T47D (cell line): ENCODE data around the gene IDI2.

Experiments used
- DNase-seq, 2 experiments: peaks; one replicate each; pipeline versions ENCODE4 v3.0.0 to v3.0.0-alpha.2; 2011 to 2012; ENCODE audit warnings: low read depth in 1 of 2, low spot score in 1 of 2
- JUND ChIP-seq: IDR thresholded peaks from 2 replicates; pipeline ENCODE4 v1.6.1; 2012; ENCODE audit warnings: low read depth
- in situ Hi-C: cut with HindIII; loops from 2 replicates; pipeline ENCODE4 v1.10.0; 2016; ENCODE audit warnings: low sequenced_read_pairs, low pct_unique_long_range_greater_than_20kb

Gene IDI2

GRCh38 chr10:1057106-1057657 lies 31.5 kb upstream of the IDI2 start:
- in situ Hi-C loops: no loop called here

GRCh38 chr10:1056326-1057105 lies 30.9 kb upstream of the IDI2 start, which contains the start of gene WDR37:
WDR37 (plus strand) TSS chr10:1056385; CDS start chr10:1072156, 15,771 bp downstream.
- in situ Hi-C loops: no loop called here
- no peak for TF ChIP-seq JUND
- DNase-seq: peak; percentile 85 to 95

More at GRCh38 chr10:1057106-1057657, 31.5 kb upstream of the IDI2 start:
- TF ChIP-seq JUND: no peak
- DNase-seq: no peak

GRCh38 chr10:1054684-1055083 lies 29.0 kb upstream of the IDI2 start:
- in situ Hi-C loops: no loop called here
- DNase-seq: no peak
- TF ChIP-seq JUND: no peak

- in situ Hi-C loops: no loop called here
- peak in 1 of 2 experiments; percentile 78 for DNase-seq
These were observed 24.9 kb upstream of the IDI2 start for GRCh38 chr10:1050554-1050953.

GRCh38 chr10:1050145-1050544 lies 24.5 kb upstream of the IDI2 start:
- TF ChIP-seq JUND: no peak
- no peak for DNase-seq
- in situ Hi-C loops: no loop called here

More at GRCh38 chr10:1050554-1050953, 24.9 kb upstream of the IDI2 start:
- TF ChIP-seq JUND: no peak

- DNase-seq: no peak
These were observed 23.8 kb upstream of the IDI2 start for GRCh38 chr10:1049425-1049958.

GRCh38 chr10:1048732-1049424 lies 23.2 kb upstream of the IDI2 start, which contains the start of gene IDI1:
IDI1 (minus strand) TSS chr10:1049119; CDS start chr10:1049003, 116 bp downstream.
- DNase-seq: peak; percentile 97 to 100
- no peak for TF ChIP-seq JUND
- in situ Hi-C loops: no loop called here

More at GRCh38 chr10:1049425-1049958, 23.8 kb upstream of the IDI2 start:
- in situ Hi-C loops: no loop called here
- TF ChIP-seq JUND: no peak

GRCh38 chr10:1048349-1048731 lies 22.7 kb upstream of the IDI2 start:
- in situ Hi-C loops: no loop called here
- TF ChIP-seq JUND: no peak
- peak in 1 of 2 experiments; percentile 69 for DNase-seq

- no peak for TF ChIP-seq JUND
- DNase-seq: peak in 1 of 2 experiments; percentile 31
- in situ Hi-C loops: no loop called here
These were observed 22.3 kb upstream of the IDI2 start for GRCh38 chr10:1047937-1048336.

GRCh38 chr10:1045415-1045814 lies 19.8 kb upstream of the IDI2 start:
- TF ChIP-seq JUND: no peak
- in situ Hi-C loops: no loop called here
- no peak for DNase-seq

- no peak for DNase-seq
- in situ Hi-C loops: no loop called here
- TF ChIP-seq JUND: no peak
These were observed 19.3 kb upstream of the IDI2 start for GRCh38 chr10:1044964-1045363.

GRCh38 chr10:1044146-1044545 lies 18.5 kb upstream of the IDI2 start:
- in situ Hi-C loops: no loop called here
- no peak for DNase-seq
- no peak for TF ChIP-seq JUND
